ENCODE results near the gene PLEKHA4. TPM values are rescaled to one million over a fixed set of nuclear protein-coding genes. Genes with fewer than 3 reads are reported as not detected.

PLEKHA4 gene
- total RNA-seq, 4 donors from 2014 or later: 2.6 to 34.4 (median 10.3) TPM

GRCh38 chr19:48813123-48813913 lies 55.1 kb downstream of the PLEKHA4 start:
- Histone ChIP-seq H3K36me3 (no peaks in the 10 kb centered on the region), H3K9me3 (no peaks in the 10 kb centered on the region), H3K4me3 (no peak overlapping the region), H3K27ac (peak overlapping the region in 3 of 4 donors; percentile 89 to 93 (median 92)), H3K4me1 (peaks cover 6 to 44% (median 30%) of the 10 kb centered on the region in 4 donors), H3K27me3 (no peaks in the 10 kb centered on the region)
- intact Hi-C loops (cut with DNase I; ENCODE audit: low total_unique reads): no loop called here
- TF ChIP-seq POLR2AphosphoS5 (IDR thresholded peaks at IDR 0.05) (no peak), POLR2A (IDR thresholded peaks at IDR 0.05) (no peak), EP300 (IDR thresholded peaks at IDR 0.05; ENCODE audit: low read depth) (no peak), CTCF (IDR thresholded peaks at IDR 0.05) (no peak)
- in situ Hi-C loops (cut with MboI; ENCODE audit: low pct_ligation_motif_present in 1 of 4, low pct_unique_long_range_greater_than_20kb in 1 of 4, low sequenced_read_pairs in 3 of 4): no loop called here
- DNase-seq: no peak
- 88% methylated on average over 21 of the region's 21 CpGs; no CpG with 5 or more reads in 1 of the 2 donors for WGBS, 2 donors (ENCODE audit: low coverage in 1 of 2)

- Histone ChIP-seq H3K4me3 (peak overlapping the region; percentile 33 to 71 (median 63)), H3K36me3 (no peaks in the 10 kb centered on the region), H3K9me3 (no peaks in the 10 kb centered on the region), H3K27ac (peak overlapping the region; percentile 88 to 93 (median 90)), H3K27me3 (no peaks in the 10 kb centered on the region), H3K4me1 (peaks cover 6 to 54% (median 39%) of the 10 kb centered on the region in 4 donors)
- TF ChIP-seq CTCF (IDR thresholded peaks at IDR 0.05) (peak in 2 of 5 experiments; percentile 12 to 18), POLR2AphosphoS5 (IDR thresholded peaks at IDR 0.05) (peak; percentile 74 to 87 (median 77)), POLR2A (IDR thresholded peaks at IDR 0.05) (peak; percentile 84), EP300 (IDR thresholded peaks at IDR 0.05; ENCODE audit: low read depth) (peak; percentile 24)
- in situ Hi-C loops (cut with MboI; ENCODE audit: low pct_ligation_motif_present in 1 of 4, low pct_unique_long_range_greater_than_20kb in 1 of 4, low sequenced_read_pairs in 3 of 4): no loop called here
- WGBS, 2 donors (ENCODE audit: low coverage in 1 of 2): 4 to 12% methylated on average over 9 to 36 of the region's 39 CpGs
- intact Hi-C loops (cut with DNase I; ENCODE audit: low total_unique reads): no loop called here
- DNase-seq: peak; percentile 93
These were observed 56.1 kb downstream of the PLEKHA4 start for GRCh38 chr19:48812094-48812929.

- no peaks in the 10 kb centered on the region for H3K9me3 ChIP-seq
- peak overlapping the region; percentile 33 to 71 (median 63) for H3K4me3 ChIP-seq
- peaks cover 6 to 49% (median 40%) of the 10 kb centered on the region in 4 donors for H3K4me1 ChIP-seq
- TF ChIP-seq EP300 (IDR thresholded peaks at IDR 0.05; ENCODE audit: low read depth): no peak
- no peak for TF ChIP-seq POLR2A (IDR thresholded peaks at IDR 0.05)
- no peak for TF ChIP-seq POLR2AphosphoS5 (IDR thresholded peaks at IDR 0.05)
- peak overlapping the region; percentile 88 to 93 (median 90) for H3K27ac ChIP-seq
- in situ Hi-C loops (cut with MboI; ENCODE audit: low pct_ligation_motif_present in 1 of 4, low pct_unique_long_range_greater_than_20kb in 1 of 4, low sequenced_read_pairs in 3 of 4): no loop called here
- H3K27me3 ChIP-seq: no peaks in the 10 kb centered on the region
- intact Hi-C loops (cut with DNase I; ENCODE audit: low total_unique reads): no loop called here
- DNase-seq: no peak
- no peaks in the 10 kb centered on the region for H3K36me3 ChIP-seq
- 16 to 20% methylated on average over 2 to 7 of the region's 7 CpGs for WGBS, 2 donors (ENCODE audit: low coverage in 1 of 2)
These were observed 58.3 kb downstream of the PLEKHA4 start for GRCh38 chr19:48810151-48810550.

- Histone ChIP-seq H3K4me1 (peaks cover 6 to 48% (median 39%) of the 10 kb centered on the region in 4 donors), H3K27ac (peak overlapping the region; percentile 66 to 76 (median 75)), H3K9me3 (no peaks in the 10 kb centered on the region), H3K27me3 (no peaks in the 10 kb centered on the region), H3K36me3 (no peaks in the 10 kb centered on the region), H3K4me3 (peak overlapping the region in 2 of 4 donors; percentile 11 to 22)
- DNase-seq: peak; percentile 48
- TF ChIP-seq CTCF (IDR thresholded peaks at IDR 0.05) (no peak), EP300 (IDR thresholded peaks at IDR 0.05; ENCODE audit: low read depth) (no peak), POLR2AphosphoS5 (IDR thresholded peaks at IDR 0.05) (no peak), POLR2A (IDR thresholded peaks at IDR 0.05) (no peak)
- WGBS, 2 donors (ENCODE audit: low coverage in 1 of 2): 76% methylated on average over 12 of the region's 13 CpGs; no CpG with 5 or more reads in 1 of the 2 donors
- intact Hi-C loops (cut with DNase I; ENCODE audit: low total_unique reads): no loop called here
- in situ Hi-C loops (cut with MboI; ENCODE audit: low pct_ligation_motif_present in 1 of 4, low pct_unique_long_range_greater_than_20kb in 1 of 4, low sequenced_read_pairs in 3 of 4): no loop called here
These were observed 60.7 kb downstream of the PLEKHA4 start for GRCh38 chr19:48807590-48808308.

All from transverse colon (tissue), 4 donors.